Measurements from ENCODE around the gene KIAA1755. TPM values are rescaled to one million over a fixed set of nuclear protein-coding genes. Genes with fewer than 3 reads are reported as not detected.

KIAA1755 gene
- total and polyA plus RNA-seq, 9 of the 15 experiments (the other 6 are each of a cell fraction or from before 2014, with no cell fraction given): not detected

DNA sequence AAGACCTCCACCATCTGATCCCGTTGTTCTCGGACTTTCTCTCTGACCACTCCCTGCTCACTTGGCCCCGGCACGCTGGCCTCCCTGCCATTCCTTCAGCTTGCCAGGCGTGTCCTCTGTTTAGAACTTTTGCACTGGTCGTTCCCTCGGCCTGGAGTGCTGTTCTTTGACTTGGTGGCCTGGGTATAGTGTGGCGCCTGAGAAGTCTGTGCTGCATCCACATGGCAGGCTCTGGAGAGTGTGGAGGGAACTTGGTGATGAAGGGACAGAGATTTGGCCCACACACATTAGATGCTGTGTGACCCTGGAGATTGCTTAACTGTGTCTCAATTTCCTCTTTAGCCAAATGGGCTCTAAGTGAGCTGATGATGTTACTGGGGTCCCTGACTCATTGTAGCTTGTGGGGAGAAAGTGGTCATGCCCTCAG, 82.5 kb downstream of the KIAA1755 start (continued):
- TF ChIP-seq, protein P1, sequence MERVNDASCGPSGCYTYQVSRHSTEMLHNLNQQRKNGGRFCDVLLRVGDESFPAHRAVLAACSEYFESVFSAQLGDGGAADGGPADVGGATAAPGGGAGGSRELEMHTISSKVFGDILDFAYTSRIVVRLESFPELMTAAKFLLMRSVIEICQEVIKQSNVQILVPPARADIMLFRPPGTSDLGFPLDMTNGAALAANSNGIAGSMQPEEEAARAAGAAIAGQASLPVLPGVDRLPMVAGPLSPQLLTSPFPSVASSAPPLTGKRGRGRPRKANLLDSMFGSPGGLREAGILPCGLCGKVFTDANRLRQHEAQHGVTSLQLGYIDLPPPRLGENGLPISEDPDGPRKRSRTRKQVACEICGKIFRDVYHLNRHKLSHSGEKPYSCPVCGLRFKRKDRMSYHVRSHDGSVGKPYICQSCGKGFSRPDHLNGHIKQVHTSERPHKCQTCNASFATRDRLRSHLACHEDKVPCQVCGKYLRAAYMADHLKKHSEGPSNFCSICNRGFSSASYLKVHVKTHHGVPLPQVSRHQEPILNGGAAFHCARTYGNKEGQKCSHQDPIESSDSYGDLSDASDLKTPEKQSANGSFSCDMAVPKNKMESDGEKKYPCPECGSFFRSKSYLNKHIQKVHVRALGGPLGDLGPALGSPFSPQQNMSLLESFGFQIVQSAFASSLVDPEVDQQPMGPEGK (CRISPR knock-in tag; IDR thresholded peaks at IDR 0.05; ENCODE audit: borderline replicate concordance): no peak
- TF ChIP-seq HLTF (IDR thresholded peaks at IDR 0.05): no peak
- no peak for TF ChIP-seq DIDO1 (tag; IDR thresholded peaks at IDR 0.05; ENCODE audit: low read depth)
- TF ChIP-seq ZKSCAN8 (CRISPR knock-in tag; IDR thresholded peaks at IDR 0.05): no peak
- no peak for TF ChIP-seq HCFC1 (IDR thresholded peaks at IDR 0.05; ENCODE audit: low read depth, low read length)

DNA sequence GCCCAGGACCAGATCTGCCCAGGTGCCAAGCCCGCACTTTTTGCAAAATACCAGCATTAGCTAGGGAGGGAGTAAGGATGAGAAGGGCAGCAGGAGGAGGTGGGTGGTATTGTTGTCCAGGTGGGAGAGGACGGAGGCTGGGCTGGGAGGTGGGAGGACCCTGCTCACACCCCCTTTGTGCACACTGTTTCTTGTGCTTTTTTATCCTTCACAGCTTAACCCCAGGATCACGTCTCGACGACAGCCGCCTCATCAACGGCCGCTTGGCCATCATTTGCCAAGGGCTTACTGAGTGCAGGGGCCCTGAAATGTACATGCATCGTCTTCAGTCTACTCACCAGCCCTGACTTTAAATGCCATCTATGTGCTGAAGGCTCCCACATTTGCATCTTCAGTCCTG, 83.3 kb downstream of the KIAA1755 start:
- WGBS (ENCODE audit: insufficient coverage, low coverage, missing lambda C conversion rate): 2% methylated on average over 9 of the region's 9 CpGs

More for the DNA sequence above, 83.3 kb downstream of the KIAA1755 start:
- no peaks in the 10 kb centered on the region for H3K9me3 ChIP-seq (replicated peaks; ENCODE audit: control insufficient read depth, insufficient read depth, low read depth, low read length)
- H4K20me1 ChIP-seq (replicated peaks; ENCODE audit: control insufficient read depth, insufficient read depth, low read length): 0 out of 2 replicates have a peak, but pooled peaks cover 4% of the 10 kb centered on the region
- DNase-seq (ENCODE audit: extremely low read depth in 1 of 4, low spot score in 3 of 4) (no peak), ATAC-seq (no peak), FAIRE-seq (no peak)
- H2AFZ ChIP-seq (ENCODE audit: low read depth, low read length): no peak overlapping the region
- intact Hi-C loops (cut with micrococcal nuclease): no loop called here
- H3K9ac ChIP-seq (ENCODE audit: insufficient read depth in 1 of 2, low read depth in 2 of 2, low read length in 2 of 2): no peak overlapping the region
- H3K27ac ChIP-seq (ENCODE audit: extremely low read depth, low read depth, low read length): no peak overlapping the region
- no peaks in the 10 kb centered on the region for H3K9me1 ChIP-seq (ENCODE audit: control insufficient read depth, insufficient read depth, low read length)
- no TSS peak for BruUV-seq (replicated peaks)
- H3K36me3 ChIP-seq (ENCODE audit: control insufficient read depth, insufficient read depth, low read length): no peaks in the 10 kb centered on the region
- H3K27me3 ChIP-seq (ENCODE audit: control insufficient read depth in 2 of 2, insufficient read depth in 2 of 2, low read length in 2 of 2): peaks cover 22 to 39% of the 10 kb centered on the region in 2 experiments; a peak in 4 of 5 replicates
- CTCF ChIA-PET (ENCODE audit: low intra/inter-chr PET ratio): interaction anchor here (0.6 kb wide), 1 partner anchor 617 kb away, joined by 3 read pairs; no protein-coding TSS in a partner anchor
- peaks cover 5 to 6% of the 10 kb centered on the region in 2 experiments; a peak in 2 of 5 replicates for H3K4me1 ChIP-seq (replicated peaks in 1 of 2; ENCODE audit: control insufficient read depth in 2 of 2, insufficient read depth in 2 of 2, low read length in 2 of 2)
- H3K4me2 ChIP-seq (ENCODE audit: insufficient read depth, low read length): no peak overlapping the region
- POLR2A ChIA-PET: no interaction called here
- TF ChIP-seq ZNF212 (CRISPR knock-in tag; IDR thresholded peaks at IDR 0.05): no peak
- H3K79me2 ChIP-seq (ENCODE audit: control insufficient read depth, insufficient read depth, low read length): no peaks in the 10 kb centered on the region
- in situ Hi-C loops (cut with MboI): no loop called here
- no peak overlapping the region for H3K4me3 ChIP-seq

Measured in K562 (cell line).